Aorta (tissue), 5 donors: ENCODE data around the gene NCOR1. TPM values are rescaled to one million over a fixed set of nuclear protein-coding genes. Genes with fewer than 3 reads are reported as not detected.

ENCODE experiments used
- ATAC-seq: fragments of 200-7000 bp; cut with Tn5 transposase; one replicate; pipeline ENCODE4 v1.9.1; 2022; ENCODE audit warnings: moderate library complexity; ENCODE audit not compliant: low FRiP score
- DNase-seq, 2 donors: peaks; one replicate each; pipeline ENCODE4 v3.0.0-alpha.2; 2020
- H3K27ac ChIP-seq, 2 donors: one replicate each; pipeline ENCODE4 v1.5.1; 2013; ENCODE audit warnings: low read length in 2 of 2, mild to moderate bottlenecking in 2 of 2, moderate library complexity in 2 of 2, control low read depth in 1 of 2, inconsistent platforms in 1 of 2, low read depth in 1 of 2
- H3K27me3 ChIP-seq, 2 donors: one replicate each; pipeline ENCODE4 v1.6.1; 2013; ENCODE audit warnings: control low read depth in 1 of 2, low read length in 1 of 2, mild to moderate bottlenecking in 1 of 2, moderate library complexity in 1 of 2; ENCODE audit not compliant: insufficient read depth in 2 of 2, control insufficient read depth in 1 of 2
- H3K36me3 ChIP-seq, 2 donors: one replicate each; pipeline ENCODE4 v1.6.1; 2013; ENCODE audit warnings: control low read depth in 1 of 2, low read length in 1 of 2, mild to moderate bottlenecking in 1 of 2; ENCODE audit not compliant: insufficient read depth in 2 of 2, control insufficient read depth in 1 of 2
- H3K4me1 ChIP-seq, 2 donors: one replicate each; pipeline ENCODE4 v1.6.1; 2013; ENCODE audit warnings: low read length in 2 of 2, control low read depth in 1 of 2, mild to moderate bottlenecking in 1 of 2, moderate library complexity in 1 of 2; ENCODE audit not compliant: insufficient read depth in 2 of 2, control insufficient read depth in 1 of 2
- H3K4me3 ChIP-seq, 2 donors: one replicate each; pipeline ENCODE4 v1.5.1; 2013; ENCODE audit warnings: low read length in 2 of 2, control low read depth in 1 of 2, mild to moderate bottlenecking in 1 of 2
- H3K9me3 ChIP-seq: one replicate; pipeline ENCODE4 v1.6.1; 2013; ENCODE audit warnings: mild to moderate bottlenecking, low read length; ENCODE audit not compliant: control insufficient read depth
- WGBS, 2 donors: extraction: QIAGEN DNeasy Blood & Tissue Kit; methylation state at CpG; one replicate each; pipeline ENCODE4 v1.1.7; 2013; 5-methylcytosine and 5-hydroxymethylcytosine counted together
- intact Hi-C, 2 donors: fragments of 100-400 bp; cut with DNase I; formaldehyde crosslinking; loops; one replicate each; pipeline versions ENCODE4 v1.14.2 to v1.15.0; 2022
- long read RNA-seq, 2 donors: library from polyadenylated mRNA; unstranded; transcript quantifications; one replicate each; pipeline ENCODE4 v2.0.0, GENCODE V29; 2020 to 2021
- polyA plus RNA-seq, 2 donors: library from polyadenylated mRNA; stranded (reverse); fragments of 200-250 nt; gene quantifications; one replicate each; pipeline ENCODE4 v1.2.3, GENCODE V29; 2013
- total RNA-seq, 2 donors: library from RNA; stranded (reverse); fragmentation: NEBNext Ultra II Directional; extraction: Animal tissue kit (Norgen Biotek cat#: 25700); gene quantifications; one replicate each; pipeline ENCODE4 v1.2.1, GENCODE V29; 2021
- donor health status: healthy with polysubstance abuse.
- donor health status: Bipolar disorder and iron deficiency.
- donor health status: DM: no; HTN: no; CAD: no.
- donor health status: DM: no; HTN: no; CAD: no.
- donor health status: DM: yes; HTN: yes; CAD: no.

Gene NCOR1
- total RNA-seq = 100 to 1,000 TPM; 134 to 144 TPM
- polyA plus RNA-seq = 100 to 1,000 TPM; 147 to 323 TPM
- long read RNA-seq, donor 1, transcript NCOR1-209 (17 exons, 1,969 nt) = minor isoform, 19 of 666 reads
- long read RNA-seq, donor 1, transcript NCOR1-221 (16 exons, 1,877 nt) = minor isoform, 36 of 666 reads
- long read RNA-seq, donor 1, transcript NCOR1-206 (15 exons, 1,883 nt) = major isoform, 106 of 666 reads
- long read RNA-seq, donor 1, partial matches to known transcripts = 296 of 666 reads
- long read RNA-seq, donor 1, other reads (novel, unspliced or antisense) = 206 of 666 reads
- long read RNA-seq, donor 2, transcript NCOR1-206 (15 exons, 1,883 nt) = major isoform, 13 of 136 reads
- long read RNA-seq, donor 2, transcript NCOR1-221 (16 exons, 1,877 nt) = minor isoform, 7 of 136 reads
- long read RNA-seq, donor 2, partial matches to known transcripts = 45 of 136 reads
- long read RNA-seq, donor 2, other reads (novel, unspliced or antisense) = 67 of 136 reads

- H3K27ac ChIP-seq = peak within 1 kb of the TSS; percentile 50 to 82
- intact Hi-C loops = loop anchor here (2.0 to 10.0 kb wide), 4 partner anchors 71 to 139 kb away; partner anchors contain the start of gene CENPV (in 2 of the 2)
- peaks cover 0 to 5% of the 10 kb centered on the region in 2 donors for H3K4me1 ChIP-seq
- H3K4me3 ChIP-seq = peak within 1 kb of the TSS; percentile 71 to 83
- 0 to 1% methylated on average over 72 to 82 of the region's 82 CpGs for WGBS, 2 donors
- H3K27me3 ChIP-seq = no peaks in the 10 kb centered on the region
- peak; percentile 96 to 97 for DNase-seq
- peak; percentile 97 for ATAC-seq
- H3K9me3 ChIP-seq = no peaks in the 10 kb centered on the region
- no peaks in the 10 kb centered on the region for H3K36me3 ChIP-seq
These were observed at the start of gene NCOR1 for GRCh38 chr17:16215273-16215964. NCOR1 (minus strand) TSS chr17:16215534; CDS start chr17:16194569, 20,965 bp downstream.

DNA sequence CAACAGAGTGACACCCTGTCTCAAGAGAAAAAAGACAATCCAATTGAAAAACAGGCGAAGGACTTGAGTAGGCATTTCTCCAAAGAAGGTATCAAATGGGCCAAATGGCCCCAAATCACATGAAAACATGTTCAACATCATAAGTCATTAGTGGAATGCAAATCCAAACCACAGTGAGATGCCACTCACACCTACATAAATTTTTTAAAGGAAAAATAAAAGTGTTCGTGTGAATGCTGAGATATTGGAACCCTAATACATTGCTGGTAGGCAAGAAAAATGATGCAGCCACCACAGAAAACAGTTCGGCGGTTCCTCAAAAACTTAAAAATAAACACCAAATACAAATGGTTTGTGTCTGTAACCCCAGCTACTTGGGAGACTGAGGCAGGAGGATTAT, 46.9 kb upstream of the NCOR1 start:
- intact Hi-C loops = no loop called here

DNA sequence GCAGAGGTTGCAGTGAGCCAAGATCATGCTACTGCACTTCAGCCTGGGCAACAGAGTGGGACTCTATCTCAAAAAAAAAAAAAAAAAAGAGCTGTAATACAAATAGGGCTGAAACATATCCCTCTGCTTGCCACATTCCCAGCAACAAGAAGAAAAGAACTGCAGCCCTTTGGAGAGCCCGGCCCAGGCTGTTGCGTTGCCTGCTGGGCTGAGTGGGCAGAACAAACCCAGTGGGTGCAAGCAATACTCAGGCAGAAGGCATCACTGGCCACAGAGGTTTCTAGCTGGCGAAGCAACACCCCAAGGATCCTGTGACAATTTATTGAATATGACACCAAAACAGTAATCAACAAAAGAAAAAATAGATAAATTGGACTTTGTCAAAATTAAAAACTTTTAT, 45.7 kb upstream of the NCOR1 start:
- no peak for DNase-seq
- no peaks in the 10 kb centered on the region for H3K36me3 ChIP-seq
- 79 to 98% methylated on average over 3 of the region's 3 CpGs for WGBS, 2 donors
- no peaks in the 10 kb centered on the region for H3K9me3 ChIP-seq
- no peak overlapping the region for H3K27ac ChIP-seq
- ATAC-seq = no peak
- intact Hi-C loops = no loop called here
- H3K27me3 ChIP-seq = no peaks in the 10 kb centered on the region
- H3K4me3 ChIP-seq = no peak overlapping the region
- no peaks in the 10 kb centered on the region for H3K4me1 ChIP-seq

More for the DNA sequence above, 46.9 kb upstream of the NCOR1 start:
- Histone ChIP-seq H3K4me3 (no peak overlapping the region), H3K36me3 (no peaks in the 10 kb centered on the region), H3K4me1 (no peaks in the 10 kb centered on the region), H3K27me3 (no peaks in the 10 kb centered on the region), H3K27ac (no peak overlapping the region), H3K9me3 (no peaks in the 10 kb centered on the region)
- WGBS, 2 donors = 91 to 92% methylated on average over 4 of the region's 4 CpGs
- ATAC-seq (no peak), DNase-seq (no peak)

GRCh38 chr17:16259926-16260325, 44.6 kb upstream of the NCOR1 start:
- Histone ChIP-seq H3K9me3 (no peaks in the 10 kb centered on the region), H3K27me3 (no peaks in the 10 kb centered on the region), H3K4me1 (no peaks in the 10 kb centered on the region), H3K27ac (no peak overlapping the region), H3K4me3 (no peak overlapping the region), H3K36me3 (no peaks in the 10 kb centered on the region)
- intact Hi-C loops = no loop called here
- ATAC-seq (no peak), DNase-seq (no peak)
- WGBS, 2 donors = 85% methylated on average over 6 of the region's 6 CpGs

DNA sequence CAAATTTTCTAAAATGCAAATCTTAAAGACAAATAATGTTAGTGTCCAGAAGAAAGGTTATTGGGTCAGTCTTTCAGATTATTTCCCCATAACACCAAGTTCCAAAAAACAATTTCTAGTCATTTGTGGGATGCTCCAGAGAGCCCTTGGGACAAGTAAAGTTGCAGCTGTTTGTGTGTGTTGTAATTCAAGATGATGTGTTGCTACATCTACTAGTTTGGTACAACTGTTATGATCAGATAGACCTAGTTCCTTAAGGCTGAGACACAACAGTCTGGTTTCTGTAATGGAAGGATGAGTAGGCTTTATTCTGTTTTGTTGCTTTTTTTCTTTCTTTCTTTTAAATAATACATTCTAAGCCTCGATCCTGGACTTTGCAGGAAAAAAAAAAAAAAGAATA, 43.6 kb upstream of the NCOR1 start:
- DNase-seq = no peak
- no peak for ATAC-seq
- no peak overlapping the region for H3K4me3 ChIP-seq
- no peaks in the 10 kb centered on the region for H3K36me3 ChIP-seq
- no peaks in the 10 kb centered on the region for H3K27me3 ChIP-seq
- no peak overlapping the region for H3K27ac ChIP-seq
- no peaks in the 10 kb centered on the region for H3K9me3 ChIP-seq
- intact Hi-C loops = no loop called here
- H3K4me1 ChIP-seq = no peaks in the 10 kb centered on the region
- 81 to 100% methylated on average over 1 of the region's 1 CpG for WGBS, 2 donors

GRCh38 chr17:16255481-16255921, 40.2 kb upstream of the NCOR1 start:
- intact Hi-C loops = no loop called here
- H3K9me3 ChIP-seq = no peaks in the 10 kb centered on the region
- H3K4me1 ChIP-seq = no peaks in the 10 kb centered on the region
- DNase-seq (peak; percentile 80 to 82), ATAC-seq (peak; percentile 84)
- no peak overlapping the region for H3K4me3 ChIP-seq
- no peaks in the 10 kb centered on the region for H3K36me3 ChIP-seq
- peak overlapping the region; percentile 56 to 73 for H3K27ac ChIP-seq
- no peaks in the 10 kb centered on the region for H3K27me3 ChIP-seq
- 4% methylated on average over 4 of the region's 4 CpGs for WGBS, 2 donors

GRCh38 chr17:16254773-16255400, 39.6 kb upstream of the NCOR1 start:
- no peaks in the 10 kb centered on the region for H3K36me3 ChIP-seq
- no peak overlapping the region for H3K4me3 ChIP-seq
- 75 to 76% methylated on average over 9 of the region's 9 CpGs for WGBS, 2 donors

DNA sequence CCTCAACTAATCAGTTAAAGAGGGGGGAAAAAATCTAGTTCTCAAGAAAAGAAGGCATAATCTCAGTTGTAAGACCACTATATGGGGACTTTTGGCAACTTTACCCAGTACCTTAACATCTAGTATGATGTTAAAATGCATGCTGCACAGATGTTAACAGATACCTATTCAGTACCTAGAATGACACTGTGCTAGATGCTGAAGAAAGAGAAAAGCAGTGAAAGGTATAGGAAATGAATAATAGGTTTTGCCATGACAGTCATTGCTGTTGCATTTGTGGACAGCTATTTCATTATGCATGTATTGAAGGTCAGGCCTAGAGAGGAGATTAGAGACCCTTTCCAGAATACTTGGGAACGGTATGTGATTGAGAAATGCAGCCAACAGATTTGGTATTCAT, 36.2 kb upstream of the NCOR1 start:
- WGBS, 2 donors = 85 to 93% methylated on average over 1 of the region's 1 CpG
- no peaks in the 10 kb centered on the region for H3K36me3 ChIP-seq
- H3K27ac ChIP-seq = no peak overlapping the region
- ATAC-seq (no peak), DNase-seq (no peak)
- H3K27me3 ChIP-seq = no peaks in the 10 kb centered on the region
- no peaks in the 10 kb centered on the region for H3K9me3 ChIP-seq
- no peak overlapping the region for H3K4me3 ChIP-seq
- intact Hi-C loops = no loop called here
- no peaks in the 10 kb centered on the region for H3K4me1 ChIP-seq

More at GRCh38 chr17:16254773-16255400, 39.6 kb upstream of the NCOR1 start:
- Histone ChIP-seq H3K9me3 (no peaks in the 10 kb centered on the region), H3K4me1 (no peaks in the 10 kb centered on the region), H3K27me3 (no peaks in the 10 kb centered on the region), H3K27ac (peak overlapping the region in 1 of 2 donors; percentile 73)
- intact Hi-C loops = no loop called here
- no peak for DNase-seq
- no peak for ATAC-seq
